GM18519 (cell line): ENCODE results near the gene SIRT2.

Experiments used
- ATAC-seq: cut with Tn5 transposase; IDR thresholded peaks from one replicate; pipeline ENCODE4 v1.9.1; 2021; ENCODE audit warnings: mild to moderate bottlenecking, moderate library complexity; ENCODE audit not compliant: unreplicated experiment, low FRiP score

Gene SIRT2

DNA sequence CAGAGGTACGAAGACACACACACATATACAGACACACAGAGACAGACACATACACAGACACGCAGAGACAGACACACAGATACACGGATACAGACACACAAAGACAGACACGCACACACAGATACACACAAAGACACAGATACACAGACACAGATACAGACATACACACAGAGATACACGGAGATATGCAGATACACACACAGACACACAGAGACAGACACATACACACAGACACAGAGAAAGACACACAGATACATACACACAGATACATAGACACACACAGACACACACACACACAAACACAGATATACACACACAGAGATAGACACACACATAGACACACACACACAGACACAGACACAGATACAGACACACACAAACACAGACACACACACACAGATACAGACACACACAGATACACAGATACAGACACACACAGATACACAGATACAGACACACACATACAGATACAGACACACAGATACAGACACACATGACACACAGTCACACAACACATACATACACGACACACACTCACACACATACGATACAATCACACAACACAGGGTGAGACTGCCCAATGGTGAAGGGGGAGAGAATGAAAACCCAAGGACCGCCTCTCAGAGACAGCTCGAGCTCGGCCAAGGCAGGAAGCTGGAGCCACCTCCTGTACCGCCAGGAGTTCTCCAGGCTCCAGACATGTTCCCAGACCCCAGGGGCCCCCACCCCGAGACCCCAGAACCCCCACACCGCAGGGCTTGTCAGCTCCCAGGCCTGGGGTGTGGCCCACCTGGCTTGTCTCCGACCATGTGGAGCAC lies 21.4 kb upstream of the SIRT2 start:
- no peak for ATAC-seq

DNA sequence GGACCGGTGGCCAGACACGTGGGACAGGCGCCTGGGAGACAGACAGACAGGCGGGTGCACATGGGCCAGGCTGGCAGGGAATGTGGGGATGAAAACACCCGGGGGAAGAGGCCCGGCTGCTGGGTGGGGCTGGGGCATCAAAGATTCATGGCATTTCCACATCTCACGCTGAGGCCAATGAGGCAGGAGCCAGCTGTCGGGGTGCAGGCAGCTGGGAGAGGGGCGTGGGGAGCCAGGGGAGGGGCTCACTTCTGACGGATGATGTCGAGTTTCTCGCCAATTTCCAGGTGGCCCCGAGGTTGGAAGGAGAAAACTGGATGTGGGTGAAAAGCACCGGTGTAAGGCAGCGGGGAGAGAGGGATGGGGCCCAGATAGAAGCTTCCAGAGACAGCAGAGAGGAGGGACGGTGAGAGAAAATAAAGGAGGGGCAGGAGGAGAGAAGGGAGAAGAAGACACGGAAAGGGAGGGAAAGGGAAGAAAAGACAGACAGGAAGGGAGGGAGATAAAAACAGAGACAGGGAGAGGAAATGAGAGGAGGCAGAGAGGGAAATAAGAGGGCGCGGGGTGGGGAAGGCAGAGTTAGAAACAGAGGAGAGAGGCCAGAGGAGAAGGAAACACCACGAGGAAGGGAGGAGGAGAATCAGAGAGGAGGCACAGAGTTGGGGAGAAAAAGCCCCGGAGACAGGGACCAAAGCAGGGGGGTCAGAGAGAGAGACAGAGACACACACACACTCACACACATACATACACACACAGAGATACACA lies 20.6 kb upstream of the SIRT2 start:
- ATAC-seq: no peak

DNA sequence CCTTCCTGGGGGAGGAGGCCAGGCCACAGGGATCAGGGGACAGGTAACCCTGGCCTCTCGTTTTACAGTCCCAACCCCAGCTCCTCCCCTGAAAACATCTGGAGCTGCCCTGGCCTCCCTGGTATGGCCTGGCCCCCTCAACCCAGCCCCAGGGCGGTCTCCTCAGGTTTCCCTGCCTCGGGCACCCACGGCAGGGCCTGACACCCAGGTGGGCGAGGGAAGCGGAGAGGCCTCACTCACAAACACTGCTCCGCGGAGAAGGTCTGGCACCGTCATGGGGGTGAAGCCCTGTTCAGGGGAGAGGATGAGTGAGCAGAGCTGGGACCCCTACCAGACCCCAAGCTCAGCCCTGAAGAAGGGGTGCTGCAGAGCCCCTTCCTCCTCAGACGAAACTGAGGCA lies 19.1 kb upstream of the SIRT2 start:
- ATAC-seq: no peak

DNA sequence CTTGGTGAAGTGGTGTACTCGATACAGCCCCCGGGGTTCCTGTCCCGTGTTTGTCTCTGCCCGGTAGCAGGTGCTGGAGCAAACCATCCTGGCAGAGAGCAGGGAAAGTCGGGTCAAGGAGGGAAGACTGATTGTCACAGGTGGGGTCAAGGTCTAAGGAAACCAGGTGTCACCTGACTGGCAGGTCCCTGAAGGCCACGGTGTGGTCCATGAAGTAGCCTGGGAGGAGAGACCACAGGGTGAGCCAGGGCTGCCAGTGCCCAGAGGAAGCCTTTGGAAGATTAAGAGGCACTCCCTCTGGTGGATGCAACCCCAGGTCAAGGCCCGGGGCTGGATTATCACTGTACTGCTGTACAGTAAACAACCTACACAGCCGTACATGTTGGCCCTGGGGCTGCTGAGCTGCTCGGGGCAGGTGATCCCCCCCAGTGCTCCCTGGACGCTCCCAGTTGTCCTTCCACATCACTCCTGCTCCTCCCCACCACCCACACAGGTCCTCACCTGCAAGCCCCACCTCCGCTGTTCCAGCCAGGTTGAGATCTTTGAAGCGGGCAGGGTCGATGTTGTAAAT lies 18.6 kb upstream of the SIRT2 start:
- ATAC-seq: no peak

DNA sequence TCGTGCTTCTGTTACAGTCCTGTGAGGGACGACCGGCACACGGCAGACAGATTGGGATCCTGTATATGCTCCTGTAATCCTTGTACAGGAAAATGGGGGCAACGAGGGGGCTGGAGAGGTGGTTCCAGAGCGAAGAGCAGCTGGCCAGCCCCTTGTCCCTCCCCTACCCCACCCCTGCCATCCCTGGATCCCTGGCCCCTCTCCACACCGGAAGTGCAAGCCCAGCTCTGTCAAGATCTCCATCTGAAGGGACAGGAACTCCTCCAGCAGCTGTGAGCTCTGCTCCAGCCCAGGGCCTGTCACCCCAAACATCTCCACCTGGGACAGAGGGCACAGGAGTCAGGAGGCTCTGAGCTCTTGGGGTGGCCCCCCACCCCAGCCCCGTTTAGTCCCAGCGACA lies 18.1 kb upstream of the SIRT2 start:
- ATAC-seq: no peak

DNA sequence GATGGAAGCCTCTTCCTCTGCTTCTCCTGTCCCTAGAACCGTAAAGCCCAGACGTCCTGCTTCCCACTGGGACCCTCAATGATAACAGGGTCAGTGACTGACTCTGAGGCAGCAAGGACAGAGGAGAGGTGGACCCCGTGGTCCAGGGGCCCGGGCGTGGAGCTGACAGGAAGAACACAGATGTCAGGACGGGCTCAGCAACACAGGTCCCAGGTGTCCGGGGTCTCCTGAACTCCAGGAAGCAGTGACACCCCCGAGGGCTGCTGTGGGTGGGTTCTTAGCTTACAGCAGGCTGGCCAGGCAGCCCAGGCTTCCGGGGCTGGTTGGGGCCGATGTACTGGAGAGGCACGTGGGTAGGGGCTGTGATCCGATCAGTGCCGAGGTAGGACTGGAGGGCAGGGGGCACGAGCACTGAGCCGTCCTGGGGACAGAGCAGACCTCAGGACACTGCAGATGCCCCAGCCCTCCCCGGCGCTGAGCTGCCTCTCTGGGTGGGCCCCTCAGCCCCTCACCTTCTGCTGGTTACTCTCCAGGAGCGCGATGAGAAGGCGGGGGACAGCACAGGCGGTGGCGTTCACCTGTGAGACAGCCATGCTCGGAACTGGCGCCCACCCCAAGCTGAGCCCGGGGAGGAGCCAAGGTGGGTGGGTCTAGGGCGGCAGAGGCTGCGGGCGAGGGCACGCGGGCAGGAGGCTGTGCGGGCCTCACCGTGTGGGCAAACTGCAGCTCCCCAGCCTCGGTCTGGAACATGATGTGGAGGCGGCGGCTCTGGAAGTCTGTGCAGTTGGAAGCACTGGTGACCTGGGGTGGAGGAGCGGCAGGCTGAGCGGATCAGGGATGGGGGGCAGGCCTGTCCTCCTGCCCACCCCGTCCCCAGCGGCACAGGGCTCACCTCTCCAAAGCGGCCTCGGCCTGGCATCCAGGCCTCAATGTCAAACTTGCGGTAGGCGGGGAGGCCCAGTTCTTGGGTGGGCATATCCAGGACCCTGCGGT lies 16.2 kb upstream of the SIRT2 start:
- no peak for ATAC-seq

DNA sequence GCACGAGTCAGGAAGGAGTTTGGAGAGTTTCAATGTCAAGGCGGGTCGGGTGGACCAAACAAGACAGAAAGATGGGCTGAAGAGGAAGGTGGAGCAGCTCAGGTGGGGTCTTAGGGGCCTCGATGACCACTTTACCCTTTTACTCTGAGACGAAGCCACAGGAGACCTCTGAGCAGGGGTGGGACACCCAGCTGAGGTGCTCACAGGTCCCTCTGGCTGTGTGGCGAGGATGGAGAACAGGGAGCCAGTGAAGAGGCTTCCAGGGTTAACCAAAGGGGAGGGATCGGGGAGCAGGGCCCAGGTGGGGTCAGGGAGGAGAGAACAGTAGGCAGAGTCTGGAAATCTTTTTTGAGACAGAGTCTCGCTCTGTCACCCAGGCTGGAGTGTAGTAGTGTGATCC lies 14.5 kb upstream of the SIRT2 start:
- ATAC-seq: no peak

DNA sequence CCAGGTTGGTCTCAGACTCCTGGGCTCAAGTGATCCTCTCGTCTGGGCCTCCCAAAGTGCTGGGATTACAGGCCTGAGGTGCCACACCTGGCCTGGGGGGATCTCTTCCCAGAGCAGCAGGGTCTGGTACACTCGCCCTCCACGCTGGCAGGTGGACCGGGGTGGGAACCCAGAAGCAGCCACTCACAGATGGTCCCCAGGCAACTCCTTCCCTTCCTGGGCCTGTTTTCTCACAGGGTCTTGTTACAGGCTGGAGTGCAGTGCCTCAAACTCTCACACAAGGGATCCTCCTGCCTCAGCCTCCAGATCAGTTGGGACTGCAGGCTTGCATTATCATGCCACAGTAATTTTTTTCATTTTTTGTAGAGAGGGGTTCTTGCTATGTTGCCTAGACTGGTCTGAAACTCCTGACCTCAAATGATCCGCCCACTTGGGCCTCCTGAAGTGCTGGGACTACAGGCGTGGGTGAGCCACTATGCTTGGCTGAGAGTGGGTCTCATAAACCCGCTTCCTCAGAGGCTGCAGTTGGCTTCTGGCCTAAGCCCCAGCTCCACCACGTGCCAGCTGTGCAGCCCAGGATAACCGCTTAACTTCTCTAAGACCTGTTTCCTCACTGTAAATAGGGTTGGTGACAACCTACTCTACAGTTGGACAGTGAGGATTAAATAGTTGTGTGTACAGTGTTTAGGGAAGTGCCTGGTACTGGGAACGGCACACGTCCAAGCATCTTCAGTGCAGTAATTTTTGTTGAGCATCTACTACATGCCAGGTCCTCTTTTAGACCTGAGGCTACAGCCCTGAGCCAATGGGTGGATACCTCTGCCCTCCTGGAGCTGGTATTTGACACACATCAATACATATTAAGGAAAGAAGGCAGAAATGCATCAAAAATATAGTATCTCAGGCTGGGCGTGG lies 13.4 kb upstream of the SIRT2 start:
- no peak for ATAC-seq

DNA sequence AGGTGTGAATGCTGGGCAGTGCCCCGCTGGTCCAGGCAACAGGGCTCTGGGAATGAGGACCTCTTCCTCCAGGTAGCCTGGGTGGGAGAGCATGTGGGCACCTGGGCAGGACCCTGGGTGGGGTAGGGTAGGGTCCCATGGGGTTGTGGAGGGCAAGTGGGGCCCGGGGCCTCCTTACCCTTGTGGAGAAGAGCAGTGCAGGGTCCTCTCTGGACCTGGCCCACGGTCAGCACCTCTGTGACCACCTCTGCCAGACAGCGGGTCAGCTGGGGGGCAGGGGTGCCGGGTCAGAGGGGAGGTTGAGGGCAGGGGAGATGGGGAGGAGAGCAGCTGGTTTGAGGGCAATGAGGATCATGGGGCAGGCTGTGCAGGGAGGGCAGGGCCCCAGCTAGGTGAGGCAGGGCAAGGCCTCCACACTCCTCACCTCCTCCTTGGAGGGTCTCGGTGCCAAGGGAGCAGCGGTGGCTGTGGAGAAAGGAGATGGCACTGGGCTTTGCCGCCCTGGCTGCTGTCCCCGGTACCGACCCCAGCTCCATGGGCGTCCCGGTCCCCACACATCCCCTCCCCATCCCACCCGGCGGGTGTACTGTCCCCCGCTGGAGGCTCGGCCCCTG lies 12.1 kb upstream of the SIRT2 start:
- ATAC-seq: no peak

DNA sequence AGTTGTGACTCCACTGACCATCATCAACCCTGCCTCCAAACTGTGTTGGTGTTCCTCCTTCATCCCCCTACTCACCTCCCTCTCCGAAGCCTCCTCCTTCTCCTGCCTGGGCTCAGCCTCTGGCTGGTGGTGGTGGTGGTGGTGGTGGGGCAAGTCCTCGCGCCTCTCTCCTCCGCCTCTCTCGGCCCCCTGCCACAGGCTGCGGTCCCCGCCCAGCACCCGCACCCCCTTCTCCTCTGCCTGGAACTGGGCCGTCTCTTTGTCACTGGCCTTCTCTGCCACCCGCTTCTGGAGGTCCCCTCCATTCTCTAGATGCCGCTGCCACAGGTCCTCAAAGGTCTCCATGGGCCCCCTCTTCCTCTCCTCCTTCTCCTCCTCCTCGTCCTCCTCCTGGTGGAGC lies 11.1 kb upstream of the SIRT2 start:
- no peak for ATAC-seq

DNA sequence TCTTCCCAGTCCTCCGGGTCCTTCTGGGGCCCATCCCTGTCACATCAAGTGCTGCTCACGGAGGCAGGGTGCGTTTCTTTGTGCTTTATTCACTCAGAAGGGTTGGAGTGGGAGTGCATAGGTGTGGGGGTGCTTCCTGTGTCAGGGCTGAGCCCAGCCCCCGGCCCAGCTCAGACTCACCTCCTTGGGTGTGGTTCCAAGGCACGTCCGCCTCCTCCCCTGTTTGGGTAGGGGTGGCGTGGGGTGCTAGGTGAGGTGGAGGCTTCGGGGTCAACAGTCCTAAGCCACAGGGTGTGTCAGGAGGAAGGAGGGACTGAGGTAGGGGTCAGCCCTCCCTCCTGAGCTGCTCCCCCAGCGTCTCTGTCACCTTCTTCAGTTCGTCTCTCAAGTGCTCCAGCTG lies 9.5 kb upstream of the SIRT2 start:
- ATAC-seq: no peak

DNA sequence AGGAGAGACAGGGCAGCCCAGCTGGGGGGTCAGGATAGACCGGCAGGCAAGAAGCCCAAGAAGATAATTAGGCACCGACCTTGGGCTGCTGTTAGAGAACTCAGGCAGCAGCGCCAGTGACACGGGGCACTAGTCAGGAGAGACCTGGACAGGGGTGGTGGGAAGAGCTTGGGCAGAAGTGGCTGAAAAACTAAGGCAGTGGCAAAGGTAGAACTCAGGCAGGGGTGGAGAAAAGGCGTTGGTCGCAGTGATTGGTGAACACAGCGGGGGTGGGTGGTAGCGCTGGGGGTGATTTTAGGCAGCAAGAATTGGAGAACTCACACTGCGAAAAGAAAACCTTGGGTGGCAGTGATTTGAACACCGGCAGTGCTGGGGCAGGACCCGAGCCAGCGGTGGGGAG lies 8.3 kb upstream of the SIRT2 start:
- no peak for ATAC-seq

DNA sequence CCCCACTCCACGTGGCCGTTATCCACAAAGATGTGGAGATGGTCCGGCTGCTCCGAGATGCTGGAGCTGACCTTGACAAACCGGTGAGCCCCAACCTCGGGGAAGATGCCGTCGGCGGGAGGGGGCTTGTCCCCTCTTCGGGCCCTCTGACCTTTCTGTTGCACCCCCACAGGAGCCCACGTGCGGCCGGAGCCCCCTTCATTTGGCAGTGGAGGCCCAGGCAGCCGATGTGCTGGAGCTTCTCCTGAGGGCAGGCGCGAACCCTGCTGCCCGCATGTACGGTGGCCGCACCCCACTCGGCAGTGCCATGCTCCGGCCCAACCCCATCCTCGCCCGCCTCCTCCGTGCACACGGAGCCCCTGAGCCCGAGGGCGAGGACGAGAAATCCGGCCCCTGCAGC lies 7.8 kb upstream of the SIRT2 start:
- no peak for ATAC-seq

DNA sequence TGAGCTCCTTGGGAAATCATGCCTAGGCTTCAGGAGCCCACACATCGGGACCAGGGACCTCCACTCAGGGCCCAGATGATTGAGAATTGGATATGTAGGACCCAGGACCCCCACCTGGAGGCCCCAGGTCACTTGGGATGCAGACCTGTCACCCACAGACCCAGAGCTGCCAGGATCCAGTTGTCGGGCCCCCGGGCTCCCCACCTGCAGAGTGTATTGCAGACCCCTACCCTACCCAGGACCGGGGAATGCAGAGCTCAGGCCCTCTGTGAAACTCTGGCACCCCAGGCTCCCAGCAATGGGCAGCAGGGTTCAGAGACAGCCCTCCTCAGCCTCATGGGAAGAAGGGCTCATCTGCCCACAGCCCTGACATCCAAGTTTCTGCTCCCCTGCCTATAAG lies 6.2 kb upstream of the SIRT2 start:
- no peak for ATAC-seq

DNA sequence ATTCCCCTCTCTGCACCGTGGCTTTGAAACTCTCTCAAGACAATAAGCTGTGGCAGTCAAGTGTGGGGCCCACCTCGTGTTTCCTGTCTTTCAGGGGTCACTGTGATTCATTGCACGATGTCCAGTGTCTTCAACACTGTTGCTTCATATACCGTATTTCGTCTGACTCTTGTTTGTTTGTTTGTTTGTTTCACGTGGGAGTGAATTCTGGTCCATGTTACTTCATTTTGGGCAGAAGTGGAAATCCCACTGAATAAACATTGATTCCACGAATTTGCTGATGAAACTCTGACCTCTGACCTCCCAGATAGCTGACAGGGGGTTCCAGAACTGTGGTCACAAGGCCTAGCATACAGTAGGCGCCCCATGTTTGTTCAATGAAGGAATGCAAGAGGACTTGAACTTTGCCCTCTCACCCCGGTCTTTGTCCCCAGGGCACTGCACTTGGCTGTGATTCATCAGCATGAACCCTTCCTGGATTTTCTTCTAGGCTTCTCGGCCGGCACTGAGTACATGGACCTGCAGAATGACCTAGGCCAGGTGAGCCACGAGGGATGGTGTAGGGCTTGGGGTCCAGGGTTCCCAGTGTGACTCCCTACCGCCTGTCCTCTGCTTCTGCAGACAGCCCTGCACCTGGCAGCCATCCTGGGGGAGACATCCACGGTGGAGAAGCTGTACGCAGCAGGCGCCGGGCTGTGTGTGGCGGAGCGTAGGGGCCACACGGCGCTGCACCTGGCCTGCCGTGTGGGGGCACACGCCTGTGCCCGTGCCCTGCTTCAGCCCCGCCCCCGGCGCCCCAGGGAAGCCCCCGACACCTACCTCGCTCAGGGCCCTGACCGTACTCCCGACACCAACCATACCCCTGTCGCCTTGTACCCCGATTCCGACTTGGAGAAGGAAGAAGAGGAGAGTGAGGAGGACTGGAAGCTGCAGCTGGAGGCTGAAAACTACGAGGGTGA lies 5.4 kb upstream of the SIRT2 start:
- no peak for ATAC-seq

DNA sequence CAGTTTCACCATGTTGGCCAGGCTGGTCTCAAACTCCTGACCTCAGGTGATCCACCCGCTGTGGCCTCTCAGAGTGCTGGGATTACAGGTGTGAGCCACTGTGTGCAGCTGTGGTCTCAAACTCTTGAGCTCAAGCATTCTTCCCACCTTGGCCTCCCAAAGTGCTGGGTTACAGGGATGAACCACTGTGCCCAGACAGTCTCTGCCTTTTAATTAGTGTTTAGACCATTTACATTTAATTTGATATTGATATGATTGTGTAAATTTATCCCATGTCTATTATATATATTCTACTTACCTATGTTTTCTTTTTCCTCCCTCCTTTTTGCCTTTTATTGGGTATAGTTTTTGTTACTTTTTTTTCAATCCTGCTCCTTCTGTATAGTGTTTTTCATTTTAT lies 2.3 kb upstream of the SIRT2 start:
- no peak for ATAC-seq

DNA sequence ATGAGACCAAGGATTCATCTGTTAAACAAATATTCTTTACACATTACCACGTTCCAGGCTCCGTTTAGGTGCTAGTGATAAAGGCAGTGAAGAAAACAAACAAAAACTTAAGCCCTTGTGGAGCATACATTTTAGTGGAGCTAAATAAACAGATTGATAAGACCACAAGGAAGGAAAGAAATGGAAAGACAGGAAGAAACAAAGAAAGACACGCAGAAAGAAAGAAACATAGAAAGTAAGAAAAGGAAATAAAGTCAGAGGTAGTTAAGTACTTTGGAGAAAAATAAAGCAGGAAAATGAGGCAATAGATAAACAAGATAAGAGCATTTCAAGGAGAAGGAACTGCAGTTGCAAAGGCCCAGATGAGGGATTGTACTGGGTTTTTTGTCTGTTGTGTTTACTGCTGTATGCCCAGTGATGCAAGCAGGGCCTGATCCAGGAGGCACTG lies 1.3 kb upstream of the SIRT2 start:
- no peak for ATAC-seq

DNA sequence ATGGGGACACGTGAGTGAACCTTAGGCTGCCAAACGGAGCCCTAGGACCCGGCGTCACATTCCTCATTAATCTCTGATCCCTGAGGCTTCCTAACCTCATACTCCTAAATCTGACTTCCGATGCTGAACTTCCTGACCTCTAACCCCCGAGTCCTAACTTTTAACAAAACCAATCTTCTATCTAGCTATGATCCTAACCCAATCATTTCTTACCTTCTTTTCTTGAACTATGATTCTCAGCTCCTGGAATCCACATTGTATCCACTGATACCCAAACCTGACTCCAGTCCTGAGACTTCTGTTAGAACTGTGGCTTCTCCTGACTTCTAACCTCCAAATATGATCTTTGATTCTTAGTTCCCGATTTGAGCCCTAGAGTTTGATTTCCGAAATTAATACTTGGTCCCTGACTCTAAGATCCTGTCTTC lies 798 bp upstream of the SIRT2 start:
- ATAC-seq: no peak
